K562 (cell line): ENCODE results near the gene PLEKHG5. TPM values are rescaled to one million over a fixed set of nuclear protein-coding genes. Genes with fewer than 3 reads are reported as not detected.
A peak's percentile ranks its signal among the peaks of the same experiment; 100 is the strongest.

Experiments
- AFF1 ChIP-seq, 2 experiments: fragments of 450-650 bp; IDR thresholded peaks; 2 replicates each; pipeline ENCODE4 v1.6.1; 2018; ENCODE audit warnings: mild to moderate bottlenecking in 2 of 2, low read depth in 1 of 2; ENCODE audit not compliant: partially characterized antibody in 2 of 2
- ARHGAP35 ChIP-seq: fragments of 450-650 bp; IDR thresholded peaks from 2 replicates; pipeline ENCODE4 v1.6.1; 2018; ENCODE audit not compliant: partially characterized antibody
- ARID2 ChIP-seq: fragments of 450-650 bp; IDR thresholded peaks from 2 replicates; pipeline ENCODE4 v1.6.1; 2017; ENCODE audit warnings: antibody characterized with exemption, mild to moderate bottlenecking
- BMI1 ChIP-seq: fragments of 150-350 bp; IDR thresholded peaks from 2 replicates; pipeline ENCODE4 v1.6.1; 2014; ENCODE audit warnings: low read length
- CHD2 ChIP-seq: IDR thresholded peaks from 2 replicates; pipeline ENCODE4 v1.6.1; 2011; ENCODE audit warnings: low read depth, low read length
- ELK3 ChIP-seq: fragments of 450-650 bp; formaldehyde crosslinking; IDR thresholded peaks from 2 replicates; pipeline ENCODE4 v1.4.0; 2020; ENCODE audit warnings: mild to moderate bottlenecking
- HLTF ChIP-seq: fragments of 450-650 bp; IDR thresholded peaks from 2 replicates; pipeline ENCODE4 v1.6.1; 2016
- JUND ChIP-seq, 2 experiments: IDR thresholded peaks; 2 replicates in 1 of 2; 3 replicates in 1 of 2; pipeline ENCODE4 v1.6.1; 2011; ENCODE audit warnings: borderline replicate concordance in 2 of 2, low read depth in 2 of 2, low read length in 2 of 2, improper control_type of control experiment in 1 of 2, missing biosample characterization in 1 of 2, missing genetic modification characterization in 1 of 2, missing genetic modification reagents in 1 of 2
- NFE2L1 ChIP-seq: fragments of 450-650 bp; IDR thresholded peaks from 2 replicates; pipeline ENCODE4 v1.6.1; 2016; ENCODE audit warnings: missing genetic modification characterization, low read depth, mild to moderate bottlenecking, missing compliant biosample characterization, moderate library complexity, borderline replicate concordance
- NRF1 ChIP-seq, 2 experiments: fragments of 450-650 bp; IDR thresholded peaks in 1 of 2; conservative IDR thresholded peaks in 1 of 2; 2 replicates each; pipeline ENCODE4 v1.6.1; 2014; ENCODE audit warnings: mild to moderate bottlenecking in 2 of 2
- TFAP4 ChIP-seq: sonication (generic); formaldehyde crosslinking; IDR thresholded peaks from 2 replicates; pipeline ENCODE4 v1.8.0; 2022; ENCODE audit warnings: missing genetic modification reagents, mild to moderate bottlenecking, moderate library complexity, borderline replicate concordance
- ZNF384 ChIP-seq: IDR thresholded peaks from 2 replicates; pipeline ENCODE4 v1.6.1; 2012; ENCODE audit warnings: low read depth, low read length, improper control_type of control experiment
- ZNF507 ChIP-seq: conservative IDR thresholded peaks from 2 replicates; pipeline ENCODE4 v1.6.1; 2017; ENCODE audit warnings: missing genetic modification characterization, missing compliant biosample characterization
- ZNF583 ChIP-seq: fragments of 250-450 bp; sonication (Bioruptor Pico); IDR thresholded peaks from 2 replicates; pipeline ENCODE4 v1.4.0; 2020
- ZNF609 ChIP-seq: sonication (generic); formaldehyde crosslinking; IDR thresholded peaks from 2 replicates; pipeline ENCODE4 v1.8.1; 2023; ENCODE audit warnings: missing genetic modification reagents, mild to moderate bottlenecking, borderline replicate concordance
- ZNF830 ChIP-seq: fragments of 250-450 bp; sonication (Bioruptor Pico); IDR thresholded peaks from 2 replicates; pipeline ENCODE4 v1.5.0; 2021; ENCODE audit warnings: mild to moderate bottlenecking
- polyA plus RNA-seq, 8 experiments: library from polyadenylated mRNA; depleted of rRNA in 4 of 8; stranded (reverse) in 5 of 8; unstranded in 3 of 8; fragments of >200 nt; fragmentation: Nextera tagmentation in 2 of 8; fragmentation: Illumina TruSeq in 1 of 8; extraction: Ambion mirVana in 2 of 8; extraction: Trizol in 1 of 8; gene quantifications; 2 replicates each; pipeline versions ENCODE4 v1.2.1 to v1.2.3, GENCODE V29; 2011 to 2014; ENCODE audit warnings: inconsistent platforms in 1 of 8, missing spikeins in 1 of 8
- total RNA-seq, 7 experiments: library from RNA; depleted of rRNA in 6 of 7; stranded (reverse); fragments of >200 nt in 6 of 7; fragmentation: Illumina TruSeq in 2 of 7; extraction: Trizol in 2 of 7; gene quantifications; 2 replicates each; pipeline versions ENCODE4 v1.2.1 to v1.2.3, GENCODE V29; 2011 to 2021; ENCODE audit warnings: low replicate concordance in 1 of 7

The PLEKHG5 gene
- total and polyA plus RNA-seq, 9 of the 15 experiments (the other 6 are each of a cell fraction or from before 2014, with no cell fraction given): 0.04 to 0.29 (median 0.09) TPM; not detected in 3

GRCh38 chr1:6448749-6449631, 42.5 kb downstream of the PLEKHG5 start (continued):
- TF ChIP-seq ELK3 (CRISPR knock-in tag) (no peak), AFF1 (IDR thresholded peaks at IDR 0.05; ENCODE audit: low read depth in 1 of 2, partially characterized antibody in 2 of 2) (no peak), ARID2 (no peak), ZNF583 (no peak), ZNF507 (no peak), JUND (IDR thresholded peaks at IDR 0.05; ENCODE audit: borderline replicate concordance, low read depth, low read length) (no peak), JUND (tag; IDR thresholded peaks at IDR 0.05; ENCODE audit: borderline replicate concordance, low read depth, low read length) (no peak), HLTF (no peak), CHD2 (no peak), ZNF830 (CRISPR knock-in tag) (no peak), ZNF609 (CRISPR knock-in tag) (no peak), ARHGAP35 (no peak), NRF1 (conservative IDR thresholded peaks at IDR 0.05 in 1 of 2, IDR thresholded peaks at IDR 0.05 in 1 of 2) (no peak), TFAP4 (CRISPR knock-in tag) (0 out of 2 replicates have a peak, but pooled peaks have one; percentile 9), NFE2L1 (no peak), BMI1 (no peak), ZNF384 (no peak)
